ENCODE data around the gene ARHGEF28. TPM values are rescaled to one million over a fixed set of nuclear protein-coding genes. Genes with fewer than 3 reads are reported as not detected.

ARHGEF28 gene
- total and polyA plus RNA-seq, 2 of the 13 experiments (the other 11 are each of a cell fraction or from before 2014, with no cell fraction given) = 17.4 to 34.1 TPM

- WGBS (ENCODE audit: low lambda C conversion rate) = 92% methylated on average over 1 of the region's 1 CpG
- Histone ChIP-seq H3K4me2 (ENCODE audit: low read depth, low read length) (no peak overlapping the region), H3K9me3 (ENCODE audit: low read length) (no peaks in the 10 kb centered on the region), H4K20me1 (ENCODE audit: insufficient read depth, low read length) (no peaks in the 10 kb centered on the region), H3K27me3 (ENCODE audit: control insufficient read depth in 1 of 2, insufficient read depth in 2 of 2, low read length in 2 of 2) (no peaks in the 10 kb centered on the region), H3K36me3 (replicated peaks in 1 of 2; ENCODE audit: control insufficient read depth in 1 of 2, insufficient read depth in 2 of 2, low read length in 2 of 2) (0 out of 5 replicates have a peak, but pooled peaks cover 0 to 4% of the 10 kb centered on the region in 2 experiments), H3K4me1 (ENCODE audit: insufficient read depth, low read length) (peaks cover 28% of the 10 kb centered on the region), H3K4me3 (replicated peaks in 1 of 3; ENCODE audit: insufficient read depth in 1 of 3, low read depth in 2 of 3, low read length in 3 of 3) (no peak overlapping the region), H3K9ac (ENCODE audit: insufficient read depth, low read depth, low read length) (no peak overlapping the region), H3K27ac (ENCODE audit: extremely low read length, insufficient read depth, low read length) (no peak overlapping the region), H2AFZ (ENCODE audit: low read length) (no peak overlapping the region), H3K79me2 (ENCODE audit: insufficient read depth, low read length) (peaks cover 3% of the 10 kb centered on the region)
- no peak for TF ChIP-seq ZNF674 (CRISPR knock-in tag; IDR thresholded peaks at IDR 0.05; ENCODE audit: low read depth)
- no peak for TF ChIP-seq ZSCAN30 (CRISPR knock-in tag; IDR thresholded peaks at IDR 0.05)
- no peak for TF ChIP-seq SUZ12 (IDR thresholded peaks at IDR 0.05; ENCODE audit: low read depth, low read length)
- TF ChIP-seq ZNF234 (CRISPR knock-in tag; conservative IDR thresholded peaks at IDR 0.05) = no peak
- no peak for TF ChIP-seq ZNF749 (CRISPR knock-in tag; IDR thresholded peaks at IDR 0.05; ENCODE audit: borderline replicate concordance)
- TF ChIP-seq KDM2A (CRISPR knock-in tag; IDR thresholded peaks at IDR 0.05; ENCODE audit: borderline replicate concordance, low read depth) = no peak
- no peak for TF ChIP-seq ZNF329 (CRISPR knock-in tag; IDR thresholded peaks at IDR 0.05; ENCODE audit: low read depth)
- no peak for TF ChIP-seq MTF2 (CRISPR knock-in tag; IDR thresholded peaks at IDR 0.05; ENCODE audit: borderline replicate concordance)
- no peak for TF ChIP-seq ATF4 (CRISPR knock-in tag; IDR thresholded peaks at IDR 0.05)
- TF ChIP-seq ZNF614 (CRISPR knock-in tag; IDR thresholded peaks at IDR 0.05; ENCODE audit: borderline replicate concordance) = no peak
- no peak for TF ChIP-seq ZNF121 (CRISPR knock-in tag; IDR thresholded peaks at IDR 0.05)
- no peak for TF ChIP-seq TAF1 (CRISPR knock-in tag; IDR thresholded peaks at IDR 0.05)
- no peak for TF ChIP-seq MTA1 (CRISPR knock-in tag; IDR thresholded peaks at IDR 0.05; ENCODE audit: borderline replicate concordance)
- in situ Hi-C loops (cut with HindIII; ENCODE audit: extremely low pct_ligation_motif_present, low pct_unique_long_range_greater_than_20kb) (no loop called here), intact Hi-C loops (cut with micrococcal nuclease; ENCODE audit: unreplicated experiment) (no loop called here)
- ChIA-PET POLR2A (no interaction called here), CTCF (ENCODE audit: low intra/inter-chr PET ratio, low total read pairs) (no interaction called here)
- no peak for FAIRE-seq
- no peak for DNase-seq (ENCODE audit: low spot score)
- no TSS peak for BruUV-seq (replicated peaks)
- ATAC-seq = no peak
Observed at GRCh38 chr5:73722231-73722630, 96.2 kb downstream of the ARHGEF28 start.
